GM23338 (cell line): ENCODE measurements around the gene KRTAP10-12. TPM values are rescaled to one million over a fixed set of nuclear protein-coding genes. Genes with fewer than 3 reads are reported as not detected.

Source experiments
- ATAC-seq: fragments of 200-7000 bp; cut with Tn5 transposase; 3 replicates; pipeline ENCODE4 v1.9.1; 2020
- DNase-seq: peaks from one replicate; pipeline ENCODE4 v3.0.0-alpha.2; 2015; ENCODE audit warnings: low spot score
- H2AFZ ChIP-seq: fragments of 200-600 bp; sonication (generic); 2 replicates; pipeline ENCODE4 v1.8.0; 2016; ENCODE audit warnings: antibody characterized with exemption, mild to moderate bottlenecking, moderate library complexity
- H3F3A ChIP-seq: fragments of 200-600 bp; sonication (generic); replicated peaks from 2 replicates; pipeline ENCODE4 v1.8.0; 2017; ENCODE audit warnings: antibody characterized with exemption, mixed run types, low read depth
- H3K27ac ChIP-seq: fragments of 200-600 bp; sonication (generic); 2 replicates; pipeline ENCODE4 v1.6.1; 2016; ENCODE audit warnings: low read depth
- H3K27me3 ChIP-seq: fragments of 200-600 bp; sonication (generic); 2 replicates; pipeline ENCODE4 v1.8.0; 2016; ENCODE audit warnings: mild to moderate bottlenecking, mixed run types, moderate library complexity; ENCODE audit not compliant: insufficient read depth
- H3K36me3 ChIP-seq: fragments of 200-600 bp; sonication (generic); 2 replicates; pipeline ENCODE4 v1.8.0; 2016; ENCODE audit warnings: mild to moderate bottlenecking; ENCODE audit not compliant: insufficient read depth
- H3K4me1 ChIP-seq: fragments of 200-600 bp; sonication (generic); 2 replicates; pipeline ENCODE4 v1.8.0; 2016; ENCODE audit warnings: mild to moderate bottlenecking, moderate library complexity; ENCODE audit not compliant: insufficient read depth
- H3K4me2 ChIP-seq: fragments of 200-600 bp; sonication (generic); 2 replicates; pipeline ENCODE4 v1.7.1; 2017; ENCODE audit warnings: mixed run types
- H3K4me3 ChIP-seq: fragments of 200-600 bp; sonication (generic); 2 replicates; pipeline ENCODE4 v1.6.1; 2016; ENCODE audit warnings: mixed run types
- H3K79me2 ChIP-seq: fragments of 200-600 bp; sonication (generic); replicated peaks from 2 replicates; pipeline ENCODE4 v1.8.0; 2017; ENCODE audit warnings: mild to moderate bottlenecking; ENCODE audit not compliant: insufficient read depth
- H3K9me2 ChIP-seq: fragments of 200-600 bp; sonication (generic); 2 replicates; pipeline ENCODE4 v1.8.0; 2017; ENCODE audit not compliant: insufficient read depth
- H4K20me1 ChIP-seq: fragments of 200-600 bp; sonication (generic); replicated peaks from 2 replicates; pipeline ENCODE4 v1.8.0; 2017; ENCODE audit warnings: mild to moderate bottlenecking; ENCODE audit not compliant: insufficient read depth
- H3K27ac Mint-ChIP-seq: 2 replicates; pipeline ENCODE4 v1.8.0; 2020; ENCODE audit warnings: inconsistent platforms, mild to moderate bottlenecking, moderate library complexity, mixed read lengths
- H3K27me3 Mint-ChIP-seq: 3 replicates; pipeline ENCODE4 v1.8.0; 2022; ENCODE audit warnings: low read depth, mild to moderate bottlenecking, moderate library complexity, mixed read lengths, inconsistent platforms; ENCODE audit not compliant: insufficient read depth, poor library complexity
- H3K36me3 Mint-ChIP-seq: 3 replicates; pipeline ENCODE4 v1.8.0; 2021; ENCODE audit warnings: low read depth, mild to moderate bottlenecking, inconsistent platforms, moderate library complexity, mixed read lengths
- H3K4me1 Mint-ChIP-seq: 3 replicates; pipeline ENCODE4 v1.8.0; 2020; ENCODE audit warnings: mild to moderate bottlenecking, inconsistent platforms, mixed read lengths
- H3K4me3 Mint-ChIP-seq: 3 replicates; pipeline ENCODE4 v1.8.0; 2021; ENCODE audit warnings: moderate library complexity, mild to moderate bottlenecking, inconsistent platforms, mixed read lengths
- H3K9me3 Mint-ChIP-seq: 3 replicates; pipeline ENCODE4 v1.8.0; 2020; ENCODE audit warnings: moderate library complexity, mild to moderate bottlenecking, inconsistent platforms, mixed read lengths
- CREB1 ChIP-seq: fragments of 250-450 bp; sonication (Bioruptor Pico); IDR thresholded peaks from 2 replicates; pipeline ENCODE4 v1.5.0; 2020; ENCODE audit warnings: low read depth, mild to moderate bottlenecking, moderate library complexity
- EZH2 ChIP-seq: fragments of 200-600 bp; sonication (generic); IDR thresholded peaks from one replicate; pipeline ENCODE4 v1.8.0; 2017; ENCODE audit warnings: antibody characterized with exemption, mild to moderate bottlenecking, low read depth; ENCODE audit not compliant: unreplicated experiment
- EZH2phosphoT487 ChIP-seq: fragments of 200-600 bp; sonication (generic); IDR thresholded peaks from one replicate; pipeline ENCODE4 v1.8.1; 2018; ENCODE audit warnings: antibody characterized with exemption; ENCODE audit not compliant: unreplicated experiment
- JUNB ChIP-seq: IDR thresholded peaks from one replicate; pipeline ENCODE4 v1.6.1; 2016; ENCODE audit warnings: antibody characterized with exemption; ENCODE audit not compliant: unreplicated experiment
- NANOG ChIP-seq: IDR thresholded peaks from 2 replicates; pipeline ENCODE4 v1.6.1; 2016; ENCODE audit warnings: antibody characterized with exemption, borderline replicate concordance
- POLR2AphosphoS5 ChIP-seq: IDR thresholded peaks from 2 replicates; pipeline ENCODE4 v1.6.1; 2016; ENCODE audit warnings: antibody characterized with exemption, low read depth
- STAT1 ChIP-seq: IDR thresholded peaks from one replicate; pipeline ENCODE4 v1.6.1; 2016; ENCODE audit warnings: antibody characterized with exemption; ENCODE audit not compliant: unreplicated experiment
- ZNF114 ChIP-seq: fragments of 250-450 bp; sonication (Bioruptor Pico); IDR thresholded peaks from 2 replicates; pipeline ENCODE4 v1.5.0; 2020; ENCODE audit warnings: mild to moderate bottlenecking, moderate library complexity
- ZNF331 ChIP-seq: fragments of 250-450 bp; sonication (Bioruptor Pico); IDR thresholded peaks from 2 replicates; pipeline ENCODE4 v1.5.0; 2020; ENCODE audit warnings: low read depth, mild to moderate bottlenecking, moderate library complexity
- ZNF462 ChIP-seq: fragments of 250-450 bp; sonication (Bioruptor Pico); IDR thresholded peaks from 2 replicates; pipeline ENCODE4 v1.5.0; 2020; ENCODE audit warnings: mild to moderate bottlenecking, moderate library complexity
- polyA plus RNA-seq: library from polyadenylated mRNA; unstranded; fragments of >200 nt; fragmentation: Nextera tagmentation; extraction: Ambion mirVana; gene quantifications from 2 replicates; pipeline ENCODE4 v1.2.1, GENCODE V29; 2016
- total RNA-seq: library from RNA; depleted of rRNA; stranded (reverse); fragments of >200 nt; shearing (Covaris generic); gene quantifications from 2 replicates; pipeline ENCODE4 v1.2.3, GENCODE V29; 2014
- TF ChIP-seq, protein P1 (sequence below): IDR thresholded peaks from 2 replicates; pipeline ENCODE4 v1.6.1; 2016; ENCODE audit warnings: antibody characterized with exemption
- TF ChIP-seq, protein P2 (sequence below): IDR thresholded peaks from one replicate; pipeline ENCODE4 v1.6.1; 2018; ENCODE audit warnings: antibody characterized with exemption; ENCODE audit not compliant: unreplicated experiment
- TF ChIP-seq, protein P3 (sequence below), 2 experiments: fragments of 200-600 bp in 1 of 2; sonication (generic) in 1 of 2; conservative IDR thresholded peaks; 2 replicates each; pipeline versions ENCODE4 v1.5.1 to v1.6.1; 2016 to 2017; ENCODE audit warnings: antibody characterized with exemption in 2 of 2, low read depth in 2 of 2, mild to moderate bottlenecking in 2 of 2, moderate library complexity in 1 of 2

KRTAP10-12 gene
- total and polyA plus RNA-seq, 2 experiments from 2014 or later, result not detected

DNA sequence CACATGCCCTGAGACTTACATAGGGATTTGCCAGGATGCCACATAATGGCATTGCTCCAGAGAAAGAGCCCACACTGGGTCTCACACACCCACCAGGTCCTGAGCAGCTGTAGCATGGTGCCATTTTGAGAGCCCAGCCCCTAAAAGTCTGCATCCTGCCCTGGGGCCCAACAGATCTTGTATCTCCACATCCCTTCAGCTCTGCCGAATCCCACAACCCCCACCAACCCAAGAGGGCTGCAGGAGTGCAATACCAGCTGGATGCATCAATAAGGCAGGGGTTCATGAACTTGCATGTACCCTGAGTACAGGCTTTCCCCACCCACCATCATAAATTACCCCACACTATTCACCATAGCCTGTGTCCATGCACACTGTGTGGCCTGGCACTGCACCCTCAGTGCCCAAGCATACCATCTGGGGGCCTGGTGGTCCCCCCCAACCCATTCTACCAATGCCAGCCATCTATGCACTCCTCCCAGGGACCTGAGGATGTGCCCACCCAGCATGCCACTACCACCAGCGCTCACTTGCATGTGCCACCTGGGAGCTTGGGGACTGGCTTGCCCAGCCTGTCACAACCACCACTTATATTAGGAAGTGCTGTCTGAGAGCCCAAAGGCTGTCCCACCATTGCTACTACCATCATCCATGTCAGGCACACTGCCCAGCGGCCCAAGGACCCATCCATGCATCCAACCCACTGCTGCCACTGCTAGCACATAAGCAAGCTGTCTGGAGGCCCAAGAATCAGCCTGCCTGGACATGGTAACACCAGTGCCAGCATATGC, 26.1 kb upstream of the KRTAP10-12 start:
- H3K9me3 Mint-ChIP-seq, result peaks cover 52% of the 10 kb centered on the region
- no peaks in the 10 kb centered on the region for H4K20me1 ChIP-seq
- H3K4me2 ChIP-seq, result no peak overlapping the region
- peaks cover 1% of the 10 kb centered on the region for H3K27me3 Mint-ChIP-seq
- no peaks in the 10 kb centered on the region; the same call in 2 of the 3 replicates for H3K4me1 Mint-ChIP-seq
- H3K4me1 ChIP-seq, result no peaks in the 10 kb centered on the region
- no peak overlapping the region for H2AFZ ChIP-seq
- ATAC-seq (no peak), DNase-seq (no peak)
- no peaks in the 10 kb centered on the region for H3K27me3 ChIP-seq
- H3K27ac Mint-ChIP-seq, result no peak overlapping the region
- no peak overlapping the region for H3K27ac ChIP-seq
- H3F3A ChIP-seq, result no peaks in the 10 kb centered on the region
- H3K36me3 Mint-ChIP-seq, result peaks cover 12% of the 10 kb centered on the region
- no peak for TF ChIP-seq ZNF462 (CRISPR knock-in tag)
- no peak for TF ChIP-seq ZNF331 (CRISPR knock-in tag)
- TF ChIP-seq STAT1, result no peak
- no peak for TF ChIP-seq ZNF114 (CRISPR knock-in tag)
- TF ChIP-seq JUNB, result no peak
- no peak for TF ChIP-seq EZH2
- no peak for TF ChIP-seq POLR2AphosphoS5
- TF ChIP-seq, protein P1, sequence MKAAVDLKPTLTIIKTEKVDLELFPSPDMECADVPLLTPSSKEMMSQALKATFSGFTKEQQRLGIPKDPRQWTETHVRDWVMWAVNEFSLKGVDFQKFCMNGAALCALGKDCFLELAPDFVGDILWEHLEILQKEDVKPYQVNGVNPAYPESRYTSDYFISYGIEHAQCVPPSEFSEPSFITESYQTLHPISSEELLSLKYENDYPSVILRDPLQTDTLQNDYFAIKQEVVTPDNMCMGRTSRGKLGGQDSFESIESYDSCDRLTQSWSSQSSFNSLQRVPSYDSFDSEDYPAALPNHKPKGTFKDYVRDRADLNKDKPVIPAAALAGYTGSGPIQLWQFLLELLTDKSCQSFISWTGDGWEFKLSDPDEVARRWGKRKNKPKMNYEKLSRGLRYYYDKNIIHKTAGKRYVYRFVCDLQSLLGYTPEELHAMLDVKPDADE, result no peak
- TF ChIP-seq NANOG, result no peak
- TF ChIP-seq CREB1 (CRISPR knock-in tag), result no peak
- TF ChIP-seq, protein P2, sequence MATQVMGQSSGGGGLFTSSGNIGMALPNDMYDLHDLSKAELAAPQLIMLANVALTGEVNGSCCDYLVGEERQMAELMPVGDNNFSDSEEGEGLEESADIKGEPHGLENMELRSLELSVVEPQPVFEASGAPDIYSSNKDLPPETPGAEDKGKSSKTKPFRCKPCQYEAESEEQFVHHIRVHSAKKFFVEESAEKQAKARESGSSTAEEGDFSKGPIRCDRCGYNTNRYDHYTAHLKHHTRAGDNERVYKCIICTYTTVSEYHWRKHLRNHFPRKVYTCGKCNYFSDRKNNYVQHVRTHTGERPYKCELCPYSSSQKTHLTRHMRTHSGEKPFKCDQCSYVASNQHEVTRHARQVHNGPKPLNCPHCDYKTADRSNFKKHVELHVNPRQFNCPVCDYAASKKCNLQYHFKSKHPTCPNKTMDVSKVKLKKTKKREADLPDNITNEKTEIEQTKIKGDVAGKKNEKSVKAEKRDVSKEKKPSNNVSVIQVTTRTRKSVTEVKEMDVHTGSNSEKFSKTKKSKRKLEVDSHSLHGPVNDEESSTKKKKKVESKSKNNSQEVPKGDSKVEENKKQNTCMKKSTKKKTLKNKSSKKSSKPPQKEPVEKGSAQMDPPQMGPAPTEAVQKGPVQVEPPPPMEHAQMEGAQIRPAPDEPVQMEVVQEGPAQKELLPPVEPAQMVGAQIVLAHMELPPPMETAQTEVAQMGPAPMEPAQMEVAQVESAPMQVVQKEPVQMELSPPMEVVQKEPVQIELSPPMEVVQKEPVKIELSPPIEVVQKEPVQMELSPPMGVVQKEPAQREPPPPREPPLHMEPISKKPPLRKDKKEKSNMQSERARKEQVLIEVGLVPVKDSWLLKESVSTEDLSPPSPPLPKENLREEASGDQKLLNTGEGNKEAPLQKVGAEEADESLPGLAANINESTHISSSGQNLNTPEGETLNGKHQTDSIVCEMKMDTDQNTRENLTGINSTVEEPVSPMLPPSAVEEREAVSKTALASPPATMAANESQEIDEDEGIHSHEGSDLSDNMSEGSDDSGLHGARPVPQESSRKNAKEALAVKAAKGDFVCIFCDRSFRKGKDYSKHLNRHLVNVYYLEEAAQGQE, result no peak
- TF ChIP-seq, protein P3, sequence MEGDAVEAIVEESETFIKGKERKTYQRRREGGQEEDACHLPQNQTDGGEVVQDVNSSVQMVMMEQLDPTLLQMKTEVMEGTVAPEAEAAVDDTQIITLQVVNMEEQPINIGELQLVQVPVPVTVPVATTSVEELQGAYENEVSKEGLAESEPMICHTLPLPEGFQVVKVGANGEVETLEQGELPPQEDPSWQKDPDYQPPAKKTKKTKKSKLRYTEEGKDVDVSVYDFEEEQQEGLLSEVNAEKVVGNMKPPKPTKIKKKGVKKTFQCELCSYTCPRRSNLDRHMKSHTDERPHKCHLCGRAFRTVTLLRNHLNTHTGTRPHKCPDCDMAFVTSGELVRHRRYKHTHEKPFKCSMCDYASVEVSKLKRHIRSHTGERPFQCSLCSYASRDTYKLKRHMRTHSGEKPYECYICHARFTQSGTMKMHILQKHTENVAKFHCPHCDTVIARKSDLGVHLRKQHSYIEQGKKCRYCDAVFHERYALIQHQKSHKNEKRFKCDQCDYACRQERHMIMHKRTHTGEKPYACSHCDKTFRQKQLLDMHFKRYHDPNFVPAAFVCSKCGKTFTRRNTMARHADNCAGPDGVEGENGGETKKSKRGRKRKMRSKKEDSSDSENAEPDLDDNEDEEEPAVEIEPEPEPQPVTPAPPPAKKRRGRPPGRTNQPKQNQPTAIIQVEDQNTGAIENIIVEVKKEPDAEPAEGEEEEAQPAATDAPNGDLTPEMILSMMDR (conservative IDR thresholded peaks at IDR 0.05; ENCODE audit: low read depth in 2 of 2), result no peak
- TF ChIP-seq EZH2phosphoT487, result no peak
- H3K79me2 ChIP-seq, result no peaks in the 10 kb centered on the region
- no peaks in the 10 kb centered on the region for H3K9me2 ChIP-seq
- no peak overlapping the region for H3K4me3 Mint-ChIP-seq
- H3K36me3 ChIP-seq, result no peaks in the 10 kb centered on the region
- H3K4me3 ChIP-seq, result no peak overlapping the region
